KBM-7 (cell line): ENCODE results near the gene PAK5.

Experiments used
- DNase-seq: peaks from one replicate; pipeline ENCODE4 v3.0.0-alpha.2; 2015
- in situ Hi-C: fragments of 300-500 bp; cut with MboI; formaldehyde crosslinking; loops from 2 replicates; pipeline ENCODE4 v1.14.3; 2020; ENCODE audit warnings: low sequenced_read_pairs, low pct_unique_long_range_greater_than_20kb, mixed read lengths

The PAK5 gene

DNA sequence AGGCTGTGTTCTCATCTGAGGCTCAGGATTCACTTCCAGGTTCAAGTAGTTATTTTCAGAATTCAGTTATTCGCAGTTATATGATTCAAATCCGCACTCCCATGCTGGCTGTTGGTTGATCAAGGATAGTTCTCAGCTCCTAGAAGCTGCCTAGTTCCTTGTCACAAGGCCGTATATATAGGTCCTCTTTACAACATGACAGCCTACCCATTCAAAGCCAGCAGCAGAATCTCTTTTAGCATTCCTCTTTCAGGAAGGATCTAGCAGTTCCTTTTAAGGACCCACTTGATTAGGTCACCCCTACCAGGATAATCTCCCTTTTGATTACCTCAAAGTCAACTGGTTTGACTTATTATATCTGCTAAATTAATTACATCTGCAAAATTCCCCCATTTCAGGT is 348.2 kb downstream of the PAK5 start:
- in situ Hi-C loops = no loop called here
- DNase-seq = no peak

DNA sequence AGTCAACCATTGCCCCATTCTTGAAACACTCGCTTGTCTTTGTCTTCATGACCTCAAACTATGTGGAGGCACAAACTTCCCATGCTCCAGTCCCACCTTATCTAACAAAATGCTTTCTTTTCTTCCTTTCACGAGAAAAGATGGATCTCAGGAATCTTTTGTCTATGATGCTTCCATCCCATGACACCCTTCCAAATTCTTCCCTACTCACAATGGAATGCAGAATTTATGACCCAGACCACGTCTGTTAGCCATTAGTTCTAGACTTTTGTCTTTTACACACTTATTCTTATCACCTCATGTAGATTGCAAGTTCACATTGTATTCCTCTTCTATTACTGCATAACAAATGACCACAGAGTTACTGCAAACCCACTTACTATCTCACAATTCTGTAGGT is 348.7 kb downstream of the PAK5 start:
- no peak for DNase-seq
- in situ Hi-C loops = no loop called here

DNA sequence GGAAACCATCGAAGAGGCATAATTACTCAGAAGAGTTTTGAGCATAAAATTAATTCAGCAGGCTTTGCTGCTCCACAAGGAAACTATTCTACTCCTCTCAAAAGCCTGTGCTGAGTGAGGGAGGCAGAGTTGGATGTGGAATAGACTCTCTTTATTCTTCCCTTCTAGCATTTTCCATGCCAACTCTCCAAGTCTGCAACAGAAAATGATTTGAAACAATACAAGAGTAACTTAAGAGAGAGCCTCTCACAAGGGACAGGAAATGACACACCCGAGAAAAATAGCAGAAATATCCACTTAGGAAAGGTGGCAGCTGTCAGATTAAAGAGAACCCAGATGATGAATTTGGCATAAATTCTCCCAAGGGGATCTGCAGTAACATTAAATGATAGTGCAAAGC is 350.8 kb downstream of the PAK5 start:
- DNase-seq = no peak
- in situ Hi-C loops = no loop called here
